GM10847 (cell line): ENCODE measurements around the gene ROM1.

Experiments
- POLR2A ChIP-seq: IDR thresholded peaks from 2 replicates; pipeline ENCODE4 v1.6.1; 2011; ENCODE audit not compliant: insufficient read length; ENCODE audit errors: extremely low read depth

The ROM1 gene

DNA sequence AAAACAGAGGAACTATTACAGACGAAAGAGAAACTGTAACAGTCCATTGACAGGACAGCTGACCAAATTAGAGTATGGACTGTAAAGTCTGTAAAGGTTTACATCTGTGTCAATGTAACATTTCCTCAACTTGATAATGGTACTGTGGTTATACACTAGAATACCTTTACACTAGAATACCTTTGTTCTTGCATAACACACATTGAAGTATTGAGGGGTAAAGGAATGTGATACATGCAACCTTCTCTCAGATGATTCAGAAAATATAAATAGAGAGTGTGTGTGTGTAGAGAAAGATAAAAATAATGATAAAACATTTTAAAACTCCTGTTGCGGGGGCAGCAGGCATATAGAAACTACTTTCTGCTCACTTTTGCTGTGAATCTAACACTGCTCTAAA is 33.8 kb upstream of the ROM1 start:
- no peak for TF ChIP-seq POLR2A

DNA sequence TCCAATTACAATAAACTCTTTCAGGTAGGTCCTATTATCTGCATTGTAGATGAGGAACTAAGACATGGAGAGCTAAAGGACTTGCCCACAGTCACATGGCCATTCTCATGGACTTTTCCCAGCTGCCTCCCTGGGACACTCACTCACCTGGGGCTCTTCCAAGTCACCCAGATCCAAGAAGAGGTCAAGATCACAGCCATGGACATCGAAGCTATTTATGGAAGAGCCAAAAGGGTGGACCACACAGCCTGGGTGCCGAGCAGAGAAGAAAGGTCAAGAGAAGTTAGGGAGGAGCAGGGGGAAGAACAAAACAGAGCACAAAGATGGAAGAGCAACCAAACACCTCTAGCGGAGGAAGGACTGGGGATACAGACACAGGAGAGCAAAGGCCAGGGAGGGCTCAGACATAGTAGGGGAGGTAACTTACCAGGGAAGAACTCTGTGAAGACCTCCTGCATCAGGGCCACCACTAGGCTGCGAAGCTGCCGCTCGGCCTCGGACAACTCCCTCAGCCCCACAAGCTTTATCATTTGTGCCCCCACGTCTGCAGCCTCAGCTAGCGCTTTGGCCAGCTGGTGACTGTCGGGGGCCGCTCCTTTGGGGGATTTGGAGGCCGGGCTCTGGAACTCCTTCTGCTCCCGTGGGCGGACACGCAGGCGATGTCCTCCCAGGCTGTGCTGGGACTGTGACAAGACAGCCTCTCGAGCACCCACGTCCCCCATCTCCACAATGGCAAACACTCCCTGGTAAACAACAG is 31.9 kb upstream of the ROM1 start:
- TF ChIP-seq POLR2A, result no peak

DNA sequence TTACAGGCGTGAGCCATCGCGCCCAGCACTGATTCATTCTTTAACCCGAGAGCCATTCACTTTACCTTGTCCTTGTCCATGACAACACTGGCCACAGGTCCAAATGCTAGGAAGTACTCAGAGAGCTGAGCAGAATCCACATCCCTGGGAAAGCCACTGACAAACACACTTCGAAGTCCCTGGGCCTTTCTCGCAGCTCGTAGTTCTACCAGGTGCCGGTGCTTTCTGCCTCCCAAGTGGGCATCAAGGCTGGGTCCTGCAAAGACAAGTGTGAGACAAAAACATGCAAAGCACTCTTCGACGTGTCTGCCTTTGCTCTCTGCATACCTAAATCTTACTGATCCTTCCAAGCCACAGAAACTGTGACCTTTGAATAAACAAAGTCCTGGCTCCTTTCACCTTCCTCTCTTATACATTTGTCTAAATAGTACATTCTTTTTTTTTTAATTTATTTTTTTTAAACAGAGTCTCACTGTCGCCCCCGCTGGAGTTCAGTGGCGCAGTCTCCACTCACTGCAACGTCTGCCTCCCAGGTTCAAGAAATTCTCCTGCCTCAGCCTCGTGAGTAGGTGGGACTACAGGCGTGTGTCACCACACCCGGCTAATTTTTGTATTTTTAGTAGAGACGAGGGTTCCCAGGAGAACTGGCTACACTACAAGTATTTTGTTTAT is 24.0 kb upstream of the ROM1 start:
- TF ChIP-seq POLR2A, result no peak

DNA sequence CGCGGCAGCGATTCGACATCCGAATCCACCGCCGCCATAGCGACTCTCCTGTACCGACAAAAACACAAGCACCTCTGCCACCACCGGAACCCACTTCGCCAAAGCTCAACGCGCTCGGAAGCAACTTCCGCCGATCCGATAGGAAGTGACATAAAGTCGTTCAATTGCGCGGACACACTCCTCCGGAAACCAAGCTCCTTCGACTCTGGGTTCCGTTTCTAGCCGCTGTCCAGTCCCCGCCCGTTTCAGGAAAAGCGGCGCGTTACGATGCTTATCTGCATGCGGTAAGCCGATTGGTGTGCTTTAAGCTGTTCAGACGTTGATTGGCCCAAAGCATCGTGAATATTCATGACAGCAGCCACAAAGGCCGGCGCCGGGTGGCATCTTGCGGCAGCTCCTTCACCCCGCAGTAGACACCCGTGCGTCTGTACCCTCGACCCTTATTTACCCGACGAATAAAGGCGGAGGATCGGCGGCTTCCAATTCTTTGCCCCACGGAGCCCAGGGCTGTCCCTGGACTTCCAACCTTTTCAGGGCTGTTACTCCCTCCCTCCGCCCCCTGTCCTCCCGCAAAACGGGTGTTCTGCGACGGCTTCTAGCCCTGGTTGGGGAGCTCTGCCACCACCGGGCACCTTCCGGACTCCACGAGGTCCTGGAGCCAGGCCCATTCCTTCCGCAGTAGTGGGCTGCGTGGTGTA is 21.5 kb upstream of the ROM1 start, which contains the start of gene TUT1:
Gene TUT1, minus strand, starts transcription at position 76 of the 698 bp plus-strand sequence. Its CDS starts 38 bp downstream, at position 38.
- TF ChIP-seq POLR2A, result peak; percentile 88

DNA sequence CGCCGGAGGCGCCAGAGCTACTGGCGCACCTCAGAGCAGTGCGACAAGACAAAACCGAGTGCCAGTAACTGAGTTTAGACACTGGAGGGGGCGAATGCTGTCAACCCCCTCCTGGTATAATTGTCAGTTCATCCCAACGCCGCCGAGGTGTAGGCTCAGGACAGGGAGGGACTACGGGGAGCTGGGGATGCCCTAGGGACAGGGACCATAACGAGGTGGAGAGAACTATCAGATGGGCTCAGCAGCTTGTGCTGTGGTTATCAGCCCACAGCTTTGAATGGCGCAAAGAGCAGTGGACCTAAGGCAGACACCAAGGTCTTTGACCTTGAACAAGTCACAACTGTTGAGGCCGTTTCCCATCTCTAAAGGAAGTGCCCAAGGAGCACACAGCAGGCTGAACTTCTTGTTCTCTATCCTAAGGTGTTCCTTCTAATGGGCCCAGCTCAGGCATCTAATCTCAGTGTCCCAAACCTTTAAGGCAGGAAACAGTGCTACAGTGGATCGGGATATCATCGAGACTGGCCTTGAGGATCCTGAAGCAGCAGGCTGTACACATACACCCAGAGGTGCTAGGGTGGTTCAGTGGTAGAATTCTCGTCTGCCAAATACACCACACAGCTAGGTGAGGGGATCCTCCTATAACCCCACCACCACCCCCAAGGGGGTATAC is 20.8 kb upstream of the ROM1 start:
- no peak for TF ChIP-seq POLR2A

DNA sequence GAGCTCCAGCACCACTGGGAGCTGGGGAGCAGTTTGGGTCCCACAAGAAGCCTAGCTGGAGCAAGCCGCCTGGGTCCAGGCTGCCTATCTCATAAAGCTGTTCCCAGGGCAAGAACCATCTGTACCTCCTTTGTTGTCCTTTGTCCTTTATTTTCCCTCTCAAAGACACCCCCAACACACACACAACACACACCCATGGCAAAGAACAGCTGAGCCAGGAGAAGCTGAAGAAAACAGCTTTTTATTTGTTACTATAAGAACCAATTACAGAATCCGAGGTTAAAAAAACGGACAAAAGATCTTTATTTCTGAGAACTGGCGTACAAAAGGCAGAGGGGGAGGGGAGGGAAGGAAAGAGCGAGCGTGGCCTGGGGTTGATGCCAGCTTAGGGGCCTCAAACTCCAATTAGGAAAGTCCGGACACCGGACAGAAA is 20.1 kb upstream of the ROM1 start:
- no peak for TF ChIP-seq POLR2A

DNA sequence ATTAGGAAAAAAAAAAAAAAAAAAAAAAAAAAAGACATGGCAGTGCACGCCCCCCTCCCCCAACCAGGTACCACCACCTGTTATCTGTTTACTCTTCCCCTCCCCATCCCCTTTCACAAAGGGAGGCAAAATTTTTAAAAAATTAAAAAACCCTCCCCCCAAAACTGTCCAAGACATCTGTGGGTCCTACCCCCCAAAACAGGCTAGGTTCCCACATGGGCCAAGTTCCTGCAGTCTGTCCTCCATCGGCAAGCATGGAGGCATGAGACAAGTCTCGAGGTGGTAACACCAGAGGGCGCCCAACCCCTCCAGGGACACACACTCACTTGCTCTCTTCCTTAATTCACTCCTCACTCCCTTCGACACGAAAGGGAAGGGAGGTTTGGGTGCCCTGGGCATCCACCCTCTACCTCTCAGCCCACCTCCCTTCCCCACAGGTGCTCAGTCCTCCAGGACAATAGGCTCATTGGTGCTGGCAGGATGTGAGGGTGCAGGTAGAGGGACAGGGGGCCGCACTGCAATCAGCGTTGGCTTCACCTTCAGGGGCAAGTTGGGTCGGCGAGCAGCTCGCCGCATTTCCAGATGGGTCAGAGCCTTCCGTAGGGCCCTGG is 19.5 kb upstream of the ROM1 start:
- TF ChIP-seq POLR2A, result no peak

DNA sequence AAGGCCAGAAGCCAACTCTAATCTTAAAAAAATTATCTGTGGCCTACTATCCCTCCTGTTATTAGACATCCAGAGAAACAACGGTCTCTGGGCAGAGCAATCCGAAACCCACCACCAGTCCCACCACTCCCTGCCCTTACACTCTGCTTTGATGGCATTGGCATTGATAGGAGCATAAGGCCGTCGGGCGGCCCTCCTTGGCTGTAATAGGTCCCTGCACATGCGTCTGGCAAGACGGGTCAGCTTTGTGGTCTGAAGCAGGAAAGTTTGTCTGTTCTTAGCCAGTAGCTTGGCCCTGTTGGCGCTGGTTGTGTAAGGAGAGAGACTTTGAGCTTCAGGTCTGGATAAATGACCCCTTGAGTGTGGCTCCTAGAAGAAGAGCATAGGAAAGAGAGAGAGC is 17.9 kb upstream of the ROM1 start:
- TF ChIP-seq POLR2A, result no peak

DNA sequence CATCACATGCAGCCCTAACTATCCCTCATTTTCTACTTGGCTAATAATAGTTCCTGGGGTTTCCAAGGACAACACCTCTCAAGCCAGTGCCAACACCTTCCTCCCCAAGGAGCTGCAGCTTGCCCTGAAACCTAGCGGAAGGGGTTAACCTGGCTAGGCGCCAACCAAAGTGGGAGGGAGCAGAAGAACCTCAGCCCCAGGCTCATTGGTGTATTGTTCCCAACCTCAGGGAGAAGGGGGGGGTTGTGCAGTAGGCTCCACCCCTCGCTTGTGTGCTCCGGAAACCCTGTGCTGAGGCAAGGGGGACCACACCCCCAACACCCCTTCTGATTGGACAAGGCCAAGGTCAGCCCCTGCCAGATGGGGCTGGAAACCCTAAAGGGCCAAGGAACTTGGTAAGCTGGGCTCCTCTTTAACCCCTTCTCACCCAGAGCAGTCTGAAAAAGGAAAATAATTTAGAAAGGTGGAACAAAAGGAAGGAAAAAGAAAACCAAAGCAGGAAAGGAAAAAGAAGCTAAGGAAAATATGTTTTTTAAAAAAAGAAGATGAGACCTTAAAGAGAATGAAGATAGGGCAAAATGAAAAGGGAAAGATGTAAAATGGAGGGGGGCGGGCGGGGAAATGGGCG is 13.9 kb upstream of the ROM1 start:
- TF ChIP-seq POLR2A, result no peak

DNA sequence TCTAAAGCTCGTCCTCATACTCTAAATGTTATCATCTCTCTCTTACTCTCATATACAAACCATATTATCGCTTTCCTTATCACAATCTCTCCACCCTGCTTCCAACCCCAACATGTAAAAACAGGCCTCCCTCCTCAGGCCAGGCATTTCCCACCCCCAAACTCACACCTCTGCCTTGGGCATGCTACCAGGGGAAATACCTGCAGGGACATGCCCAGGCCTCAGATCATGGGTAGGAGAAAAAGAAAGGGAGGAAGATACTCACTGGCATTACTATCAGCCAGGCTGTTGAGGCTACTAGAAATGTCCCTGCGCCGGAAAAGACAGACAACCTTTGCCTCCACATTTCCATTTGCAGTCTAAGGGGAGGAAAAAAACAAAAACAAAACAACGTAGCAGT is 13.2 kb upstream of the ROM1 start:
- no peak for TF ChIP-seq POLR2A

DNA sequence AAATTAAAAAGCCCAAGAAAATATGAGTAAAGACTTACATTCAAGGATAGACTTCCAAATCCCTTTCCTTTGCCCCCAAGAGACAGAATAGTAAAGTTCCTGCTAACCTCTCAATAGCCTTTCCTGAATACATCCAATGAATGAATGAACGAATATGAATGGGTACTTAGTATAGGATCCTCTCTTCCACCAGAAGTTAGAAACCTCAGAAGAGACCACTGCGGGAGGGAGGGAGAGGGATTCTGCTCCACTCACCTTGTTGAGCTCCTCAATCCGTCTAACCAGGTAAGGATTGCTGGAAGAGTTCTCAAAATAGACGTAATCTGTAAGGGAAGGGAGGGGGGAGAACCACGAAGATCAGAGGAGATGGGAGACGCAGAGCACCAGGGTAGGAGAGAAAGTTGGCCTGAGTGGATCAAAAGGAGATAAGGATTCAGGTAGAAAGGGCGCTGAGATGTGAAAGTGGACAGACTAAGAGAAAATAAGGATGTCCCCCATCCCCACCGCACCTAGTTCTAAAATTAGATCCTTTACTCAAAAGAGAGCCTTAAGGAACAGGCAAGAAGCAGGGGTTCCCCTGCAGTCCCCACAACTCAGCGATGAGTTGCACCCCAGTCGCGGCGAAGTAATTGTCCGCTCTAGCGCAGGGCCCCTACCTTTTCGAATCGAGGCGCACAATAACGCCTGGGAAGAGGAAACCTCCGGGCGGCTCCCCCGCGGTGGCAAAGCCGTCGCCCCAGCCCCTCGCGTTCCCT is 12.5 kb upstream of the ROM1 start:
- no peak for TF ChIP-seq POLR2A

DNA sequence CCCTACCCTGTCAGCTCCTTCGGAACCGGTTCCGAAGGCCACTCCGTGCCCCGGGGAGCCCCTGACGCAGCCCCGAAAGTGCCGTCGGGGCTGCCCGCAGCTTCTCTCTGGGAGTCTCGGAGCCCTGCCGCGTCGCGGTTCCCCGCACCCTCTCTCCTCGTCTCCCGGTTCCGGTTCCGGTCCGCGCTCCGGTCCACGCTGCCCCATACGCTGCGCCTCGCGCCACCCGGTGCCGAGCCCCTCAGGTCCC is 12.0 kb upstream of the ROM1 start:
- TF ChIP-seq POLR2A, result no peak

DNA sequence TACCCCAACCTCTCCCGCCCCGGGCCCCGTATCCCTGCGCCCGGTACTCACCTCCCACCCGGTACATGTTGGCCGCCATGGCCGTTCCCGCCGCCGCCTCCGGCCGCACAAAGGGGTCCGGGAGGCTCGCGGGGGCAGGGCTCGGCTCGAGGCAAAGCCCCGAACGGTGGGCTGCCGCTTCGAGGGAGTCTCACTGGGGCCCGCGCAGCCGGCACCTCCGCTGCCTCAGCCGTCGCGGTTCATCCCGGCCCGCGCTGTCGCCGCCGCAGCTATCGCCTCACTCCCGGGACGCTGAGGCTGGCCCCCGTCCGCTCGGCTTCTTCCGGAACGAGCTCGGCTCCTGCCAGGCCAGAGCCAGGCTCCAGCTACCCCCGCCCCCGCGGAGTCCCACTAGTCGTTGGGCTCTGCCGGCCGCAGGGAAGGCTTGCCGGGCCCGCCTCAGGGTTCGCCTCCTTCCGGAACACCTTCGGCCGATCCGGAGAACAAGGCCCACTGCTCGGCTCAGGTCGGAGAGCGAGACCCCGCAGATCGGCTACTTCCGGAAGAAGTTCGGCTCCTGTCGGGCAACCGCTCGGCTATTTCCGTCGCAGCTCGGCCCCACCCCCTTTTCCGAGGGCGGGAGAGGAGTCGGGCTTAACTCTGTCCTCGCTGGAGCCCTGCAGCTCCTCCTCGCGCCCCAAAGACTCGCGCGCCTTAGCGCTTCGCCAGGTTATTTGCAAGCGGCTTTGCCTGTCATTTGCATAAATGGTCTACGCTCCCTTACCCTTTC is 11.5 kb upstream of the ROM1 start, which contains the start of gene MTA2:
Gene MTA2, minus strand, starts transcription at position 494 of the 769 bp plus-strand sequence. Its CDS starts 415 bp downstream, at position 79.
- TF ChIP-seq POLR2A, result peak; percentile 38
